KMS-11 (cell line): ENCODE measurements around the gene HOXA13.

Experiments used
- H2AFZ ChIP-seq: fragments of 200-600 bp; sonication (generic); 2 replicates; pipeline ENCODE4 v1.6.1; 2016; ENCODE audit warnings: antibody characterized with exemption, mixed run types, low read depth
- H3K27ac ChIP-seq: fragments of 200-600 bp; sonication (generic); 2 replicates; pipeline ENCODE4 v1.6.1; 2016; ENCODE audit warnings: mild to moderate bottlenecking, mixed run types
- H3K27me3 ChIP-seq: fragments of 200-600 bp; sonication (generic); 2 replicates; pipeline ENCODE4 v1.6.1; 2017; ENCODE audit warnings: mild to moderate bottlenecking, low read depth, mixed run types, moderate library complexity; ENCODE audit not compliant: insufficient read depth
- H3K36me3 ChIP-seq: fragments of 200-600 bp; sonication (generic); 2 replicates; pipeline ENCODE4 v1.6.1; 2017; ENCODE audit warnings: mild to moderate bottlenecking, mixed run types; ENCODE audit not compliant: insufficient read depth
- H3K4me1 ChIP-seq: fragments of 200-600 bp; sonication (generic); 2 replicates; pipeline ENCODE4 v1.6.1; 2016; ENCODE audit warnings: mild to moderate bottlenecking, low read depth, mixed run types; ENCODE audit not compliant: poor library complexity, severe bottlenecking
- H3K4me2 ChIP-seq: fragments of 200-600 bp; sonication (generic); 2 replicates; pipeline ENCODE4 v1.7.0; 2016; ENCODE audit warnings: mild to moderate bottlenecking, mixed run types
- H3K4me3 ChIP-seq: fragments of 200-600 bp; sonication (generic); IDR thresholded peaks from 2 replicates; pipeline ENCODE4 v1.6.1; 2017; ENCODE audit warnings: low read depth, low read length, mixed read lengths; ENCODE audit not compliant: insufficient read depth
- H3K79me2 ChIP-seq: fragments of 200-600 bp; sonication (generic); 2 replicates; pipeline ENCODE4 v1.6.1; 2016; ENCODE audit warnings: low read depth, mixed run types; ENCODE audit not compliant: insufficient read depth
- H3K9ac ChIP-seq: fragments of 200-600 bp; sonication (generic); 2 replicates; pipeline ENCODE4 v1.6.1; 2016; ENCODE audit warnings: mild to moderate bottlenecking, mixed run types
- H4K20me1 ChIP-seq: fragments of 200-600 bp; sonication (generic); 2 replicates; pipeline ENCODE4 v1.6.1; 2016; ENCODE audit warnings: mild to moderate bottlenecking, mixed run types; ENCODE audit not compliant: insufficient read depth
- TF ChIP-seq, protein P1 (sequence below): fragments of 200-600 bp; sonication (generic); conservative IDR thresholded peaks from 2 replicates; pipeline ENCODE4 v1.6.1; 2017; ENCODE audit warnings: low read depth, mild to moderate bottlenecking, antibody characterized with exemption, low read length, moderate library complexity, mixed read lengths

The HOXA13 gene

DNA sequence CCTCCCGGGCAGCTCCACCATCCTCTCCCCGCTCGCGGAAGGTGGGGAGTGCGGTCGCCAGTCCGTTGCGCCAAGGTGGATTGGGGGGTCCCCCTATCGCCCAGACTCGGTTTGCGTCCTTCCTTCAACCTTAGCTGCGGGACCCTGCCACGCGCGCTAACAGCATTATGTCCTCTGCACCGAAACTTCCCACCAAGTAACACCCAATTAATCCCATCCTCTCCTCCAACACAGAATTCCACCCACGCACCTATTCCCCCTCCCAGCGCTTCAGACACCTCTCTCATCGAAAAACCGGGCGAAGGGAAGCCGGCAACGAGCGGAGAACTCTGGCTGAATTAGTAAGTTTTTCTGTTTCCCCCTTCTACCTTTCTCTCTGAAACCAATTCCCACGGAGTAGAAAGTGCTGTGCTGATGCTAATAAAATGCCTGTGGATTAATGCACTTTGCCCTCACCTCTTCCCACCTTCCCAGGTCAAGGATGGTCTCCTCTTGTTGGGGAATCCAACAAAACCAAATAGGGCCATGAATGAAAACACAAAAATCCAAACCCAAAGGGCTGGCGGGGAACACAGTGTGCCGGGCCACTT, 48.5 kb downstream of the HOXA13 start:
- Histone ChIP-seq H3K4me1 (peaks cover 7% of the 10 kb centered on the region), H2AFZ (peak overlapping the region; percentile 96), H3K27ac (peak overlapping the region; percentile 67; the same call in 1 of the 2 replicates), H3K4me2 (peak overlapping the region; percentile 94), H3K27me3 (no peaks in the 10 kb centered on the region), H3K79me2 (no peaks in the 10 kb centered on the region), H3K4me3 (peak overlapping the region; percentile 42), H3K9ac (peak overlapping the region; percentile 76), H4K20me1 (no peaks in the 10 kb centered on the region), H3K36me3 (no peaks in the 10 kb centered on the region)
- TF ChIP-seq, protein P1, sequence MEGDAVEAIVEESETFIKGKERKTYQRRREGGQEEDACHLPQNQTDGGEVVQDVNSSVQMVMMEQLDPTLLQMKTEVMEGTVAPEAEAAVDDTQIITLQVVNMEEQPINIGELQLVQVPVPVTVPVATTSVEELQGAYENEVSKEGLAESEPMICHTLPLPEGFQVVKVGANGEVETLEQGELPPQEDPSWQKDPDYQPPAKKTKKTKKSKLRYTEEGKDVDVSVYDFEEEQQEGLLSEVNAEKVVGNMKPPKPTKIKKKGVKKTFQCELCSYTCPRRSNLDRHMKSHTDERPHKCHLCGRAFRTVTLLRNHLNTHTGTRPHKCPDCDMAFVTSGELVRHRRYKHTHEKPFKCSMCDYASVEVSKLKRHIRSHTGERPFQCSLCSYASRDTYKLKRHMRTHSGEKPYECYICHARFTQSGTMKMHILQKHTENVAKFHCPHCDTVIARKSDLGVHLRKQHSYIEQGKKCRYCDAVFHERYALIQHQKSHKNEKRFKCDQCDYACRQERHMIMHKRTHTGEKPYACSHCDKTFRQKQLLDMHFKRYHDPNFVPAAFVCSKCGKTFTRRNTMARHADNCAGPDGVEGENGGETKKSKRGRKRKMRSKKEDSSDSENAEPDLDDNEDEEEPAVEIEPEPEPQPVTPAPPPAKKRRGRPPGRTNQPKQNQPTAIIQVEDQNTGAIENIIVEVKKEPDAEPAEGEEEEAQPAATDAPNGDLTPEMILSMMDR = no peak

DNA sequence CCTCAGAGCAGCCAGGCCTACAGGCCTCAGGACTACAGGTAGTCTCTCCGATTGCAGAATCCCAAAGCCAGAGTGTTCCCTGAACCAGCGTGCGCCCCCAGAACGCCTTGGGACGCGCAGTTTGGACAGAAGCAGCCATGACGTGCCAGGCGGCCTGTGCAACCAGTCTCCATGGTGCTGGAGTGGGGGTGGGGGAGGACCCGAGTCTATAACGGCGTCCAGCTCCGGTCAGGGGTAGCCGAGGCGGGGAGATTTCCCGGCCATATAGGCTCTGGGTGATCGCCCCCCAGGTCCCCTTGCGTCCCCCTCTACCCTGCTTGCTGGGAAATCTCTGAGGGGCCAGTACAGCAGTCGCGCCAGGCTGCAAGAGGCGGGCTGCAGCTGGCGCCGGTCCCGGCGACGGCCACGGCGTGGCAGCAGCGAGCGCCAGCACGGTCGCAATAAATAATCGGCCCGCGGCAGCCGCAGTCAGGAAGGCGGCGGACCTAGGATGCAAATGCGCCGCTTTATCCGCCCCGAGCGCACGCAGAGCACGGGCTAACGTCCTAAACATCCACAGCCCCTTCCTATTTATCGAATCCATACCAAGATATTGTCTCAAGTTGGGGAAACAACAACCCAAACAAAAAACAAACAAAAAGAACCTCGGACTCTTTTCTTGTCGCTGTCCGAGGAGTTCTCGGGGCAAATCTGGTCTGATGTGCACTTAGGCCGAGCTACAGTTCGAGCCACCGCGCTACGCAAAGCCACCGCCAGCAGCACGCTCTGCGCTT, 49.1 kb downstream of the HOXA13 start:
- Histone ChIP-seq H3K27me3 (no peaks in the 10 kb centered on the region), H2AFZ (peak overlapping the region; percentile 96), H3K36me3 (no peaks in the 10 kb centered on the region), H3K79me2 (no peaks in the 10 kb centered on the region), H3K4me3 (peak overlapping the region; percentile 49), H3K9ac (peak overlapping the region; percentile 76), H3K27ac (peak overlapping the region; percentile 67), H3K4me1 (peaks cover 7% of the 10 kb centered on the region), H3K4me2 (peak overlapping the region; percentile 94), H4K20me1 (no peaks in the 10 kb centered on the region)
- TF ChIP-seq, protein P1 = peak; percentile 79

DNA sequence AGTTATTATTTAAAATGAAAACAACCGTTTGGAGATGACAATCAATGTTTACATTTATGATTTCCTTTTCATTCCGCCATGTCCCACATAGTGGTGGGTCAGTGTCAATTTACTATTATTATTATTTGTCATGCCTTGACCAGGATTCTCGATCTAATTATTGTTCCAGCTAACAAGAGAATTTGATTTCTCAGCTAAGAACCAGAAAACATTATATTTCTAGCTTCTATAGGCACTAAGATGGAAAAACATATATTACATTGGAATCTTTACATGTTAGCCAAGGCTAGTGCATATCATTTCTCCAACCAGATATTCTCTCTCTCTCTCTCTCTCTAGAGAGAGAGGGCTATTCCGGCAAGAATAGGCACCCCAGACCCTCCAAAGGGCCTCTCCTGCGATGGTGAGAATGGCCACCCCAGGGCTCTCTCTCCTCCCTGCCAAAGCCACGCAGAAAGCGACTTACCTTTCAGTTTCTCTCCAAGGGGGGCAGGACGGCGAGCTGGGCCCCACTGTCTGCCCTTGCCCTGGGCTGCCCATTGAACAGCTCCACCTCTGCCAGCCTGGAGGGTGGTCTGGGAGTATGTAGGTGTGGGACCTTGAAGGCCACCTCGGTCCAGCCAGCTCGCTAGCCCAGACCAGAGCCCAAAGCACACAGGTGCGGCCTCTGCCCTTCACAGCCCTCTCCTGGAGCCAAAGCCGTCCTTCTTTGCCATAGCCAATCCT, 49.9 kb downstream of the HOXA13 start:
- Histone ChIP-seq H3K27ac (peak overlapping the region; percentile 67), H3K4me3 (peak overlapping the region; percentile 49), H2AFZ (peak overlapping the region; percentile 96), H3K4me2 (peak overlapping the region; percentile 94), H3K9ac (peak overlapping the region; percentile 76), H3K79me2 (no peaks in the 10 kb centered on the region), H3K36me3 (no peaks in the 10 kb centered on the region), H4K20me1 (no peaks in the 10 kb centered on the region), H3K27me3 (no peaks in the 10 kb centered on the region), H3K4me1 (peaks cover 7% of the 10 kb centered on the region)
- TF ChIP-seq, protein P1 = no peak

DNA sequence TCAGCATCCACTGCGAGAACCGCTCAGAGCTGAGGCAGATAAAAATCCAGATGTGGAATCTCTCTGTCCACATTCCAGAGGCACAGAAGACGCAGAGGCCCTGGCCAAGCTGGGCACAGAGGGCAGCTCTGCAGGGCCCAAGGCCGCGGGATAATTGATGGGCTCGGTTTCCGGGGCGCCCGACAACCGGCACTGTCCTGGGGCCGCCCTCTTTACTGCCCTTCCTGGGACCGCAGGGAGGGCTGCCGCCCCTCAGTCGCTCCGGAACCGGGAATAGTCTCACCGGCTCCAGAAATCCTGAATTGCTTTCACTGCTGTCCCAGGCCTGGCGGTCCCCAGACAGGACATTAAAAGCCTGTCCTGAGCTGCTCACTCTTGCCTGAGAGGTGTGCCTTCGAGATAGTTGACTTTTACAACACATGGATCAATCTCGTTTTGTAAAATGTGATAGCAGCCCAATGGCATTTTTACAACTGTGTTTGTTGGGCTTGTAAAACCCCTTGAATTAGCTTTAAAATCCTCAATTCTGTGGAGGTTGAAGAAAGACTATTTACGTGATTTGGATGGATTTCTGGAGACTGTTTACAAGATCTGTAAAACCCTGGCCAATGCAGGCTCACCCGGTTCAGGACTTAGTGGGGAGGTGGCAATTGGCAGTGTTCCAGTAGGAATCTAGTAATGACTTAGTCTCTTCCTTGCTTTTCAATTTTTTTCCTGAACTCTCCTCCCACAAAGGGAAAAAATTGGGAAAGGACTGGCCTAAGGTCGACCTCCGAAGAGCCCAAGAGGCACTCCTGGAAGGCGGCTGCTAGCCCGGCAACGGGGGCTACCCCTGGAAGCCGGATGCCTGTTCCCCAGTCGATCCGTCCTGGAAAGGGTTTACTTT, 50.9 kb downstream of the HOXA13 start:
- Histone ChIP-seq H3K27me3 (no peaks in the 10 kb centered on the region), H3K27ac (no peak overlapping the region), H3K36me3 (no peaks in the 10 kb centered on the region), H3K79me2 (no peaks in the 10 kb centered on the region), H3K4me2 (peak overlapping the region; percentile 94; the same call in 1 of the 2 replicates), H4K20me1 (no peaks in the 10 kb centered on the region), H3K9ac (no peak overlapping the region), H3K4me3 (no peak overlapping the region), H3K4me1 (peaks cover 7% of the 10 kb centered on the region), H2AFZ (no peak overlapping the region)
- TF ChIP-seq, protein P1 = no peak
